Hepatocyte (in vitro differentiated cells): ENCODE measurements around the gene CXCL16. TPM values are rescaled to one million over a fixed set of nuclear protein-coding genes. Genes with fewer than 3 reads are reported as not detected.
"Not testable (repeated sequence)": the region's sequence is repeated elsewhere in the genome, so short reads cannot be mapped to it uniquely, and the experiment has no call there.

Experiments used
- DNase-seq: peaks from one replicate; pipeline ENCODE4 v3.0.0-alpha.2; 2016; ENCODE audit warnings: low spot score
- H2AFZ ChIP-seq: fragments of 200-600 bp; sonication (generic); 2 replicates; pipeline ENCODE4 v1.6.0; 2016; ENCODE audit warnings: antibody characterized with exemption, mild to moderate bottlenecking
- H3K27ac ChIP-seq: fragments of 200-600 bp; sonication (generic); 2 replicates; pipeline ENCODE4 v1.5.1; 2016; ENCODE audit warnings: mild to moderate bottlenecking
- H3K27me3 ChIP-seq: fragments of 200-600 bp; sonication (generic); 2 replicates; pipeline ENCODE4 v1.6.1; 2016
- H3K36me3 ChIP-seq: fragments of 200-600 bp; sonication (generic); replicated peaks from 2 replicates; pipeline ENCODE4 v1.5.1; 2016; ENCODE audit warnings: low read depth; ENCODE audit not compliant: insufficient read depth
- H3K4me1 ChIP-seq: fragments of 200-600 bp; sonication (generic); 2 replicates; pipeline ENCODE4 v1.5.1; 2016; ENCODE audit warnings: mild to moderate bottlenecking, moderate library complexity; ENCODE audit not compliant: insufficient read depth
- H3K4me2 ChIP-seq: fragments of 200-600 bp; sonication (generic); 2 replicates; pipeline ENCODE4 v1.6.0; 2016
- H3K4me3 ChIP-seq: fragments of 200-600 bp; sonication (generic); 2 replicates; pipeline ENCODE4 v1.5.1; 2016; ENCODE audit warnings: mild to moderate bottlenecking
- H3K79me2 ChIP-seq: fragments of 200-600 bp; sonication (generic); 2 replicates; pipeline ENCODE4 v1.6.0; 2017; ENCODE audit warnings: mild to moderate bottlenecking
- H3K9me2 ChIP-seq: fragments of 200-600 bp; sonication (generic); replicated peaks from 2 replicates; pipeline ENCODE4 v1.6.0; 2017; ENCODE audit warnings: mild to moderate bottlenecking; ENCODE audit not compliant: insufficient read depth
- H3K9me3 ChIP-seq: fragments of 200-600 bp; sonication (generic); 2 replicates; pipeline ENCODE4 v1.5.1; 2016; ENCODE audit warnings: low read depth, mild to moderate bottlenecking
- H4K20me1 ChIP-seq: fragments of 200-600 bp; sonication (generic); 2 replicates; pipeline ENCODE4 v1.6.0; 2016; ENCODE audit warnings: mild to moderate bottlenecking; ENCODE audit not compliant: insufficient read depth, poor library complexity, severe bottlenecking
- CTCF ChIP-seq: fragments of 200-600 bp; sonication (generic); IDR thresholded peaks from 2 replicates; pipeline ENCODE4 v1.5.1; 2016; ENCODE audit warnings: antibody characterized with exemption, mild to moderate bottlenecking; ENCODE audit not compliant: poor library complexity
- EZH2 ChIP-seq: fragments of 200-600 bp; sonication (generic); IDR thresholded peaks from 2 replicates; pipeline ENCODE4 v1.6.1; 2016; ENCODE audit warnings: antibody characterized with exemption, mild to moderate bottlenecking, borderline replicate concordance
- EZH2phosphoT487 ChIP-seq: fragments of 200-600 bp; sonication (generic); IDR thresholded peaks from one replicate; pipeline ENCODE4 v1.6.1; 2018; ENCODE audit warnings: antibody characterized with exemption, mild to moderate bottlenecking, low read depth, moderate library complexity; ENCODE audit not compliant: unreplicated experiment, severe bottlenecking
- WGBS: methylation state at CpG from one replicate; pipeline ENCODE4 v1.1.6; 2016; ENCODE audit warnings: low lambda C conversion rate; ENCODE audit errors: missing lambda C conversion rate; 5-methylcytosine and 5-hydroxymethylcytosine counted together
- polyA plus RNA-seq: library from polyadenylated mRNA; unstranded; fragments of >200 nt; fragmentation: Nextera tagmentation; extraction: Ambion mirVana; gene quantifications from 2 replicates; pipeline ENCODE4 v1.2.1, GENCODE V29; 2016
- total RNA-seq: library from RNA; depleted of rRNA; stranded (reverse); fragments of >200 nt; gene quantifications from 2 replicates; pipeline ENCODE4 v1.2.3, GENCODE V29; 2014

Gene CXCL16
- total and polyA plus RNA-seq, 2 experiments from 2014 or later, result 39.9 to 82.5 TPM

- H3K36me3 ChIP-seq, result no peaks in the 10 kb centered on the region
- H3K27ac ChIP-seq, result no peak overlapping the region
- no peak overlapping the region for H2AFZ ChIP-seq
- H3K27me3 ChIP-seq, result no peaks in the 10 kb centered on the region
- peaks cover 18% of the 10 kb centered on the region for H3K4me1 ChIP-seq
- TF ChIP-seq CTCF (no peak), EZH2phosphoT487 (no peak), EZH2 (no peak)
- no peaks in the 10 kb centered on the region for H4K20me1 ChIP-seq
- H3K9me3 ChIP-seq, result no peaks in the 10 kb centered on the region
- no peak for DNase-seq
- H3K9me2 ChIP-seq, result no peaks in the 10 kb centered on the region
- H3K4me3 ChIP-seq, result no peak overlapping the region
- H3K79me2 ChIP-seq, result peaks cover 2% of the 10 kb centered on the region
- 94% methylated on average over 17 of the region's 17 CpGs for WGBS
- H3K4me2 ChIP-seq, result no peak overlapping the region
These were observed 21.9 kb downstream of the CXCL16 start for GRCh38 chr17:4717791-4718190.

GRCh38 chr17:4716081-4716480, 23.6 kb downstream of the CXCL16 start:
- Histone ChIP-seq H3K36me3 (no peaks in the 10 kb centered on the region), H3K4me1 (peaks cover 20% of the 10 kb centered on the region), H3K9me2 (no peaks in the 10 kb centered on the region), H3K4me2 (no peak overlapping the region), H3K4me3 (no peak overlapping the region), H3K79me2 (peaks cover 11% of the 10 kb centered on the region), H3K27me3 (no peaks in the 10 kb centered on the region), H3K27ac (no peak overlapping the region), H3K9me3 (no peaks in the 10 kb centered on the region), H4K20me1 (no peaks in the 10 kb centered on the region), H2AFZ (no peak overlapping the region)
- TF ChIP-seq EZH2 (no peak), EZH2phosphoT487 (no peak), CTCF (no peak)
- WGBS, result 98% methylated on average over 7 of the region's 10 CpGs
- no peak for DNase-seq

- H3K4me3 ChIP-seq, result no peak overlapping the region
- WGBS, result 92% methylated on average over 9 of the region's 11 CpGs
- peaks cover 13% of the 10 kb centered on the region for H3K79me2 ChIP-seq
- no peaks in the 10 kb centered on the region for H3K9me2 ChIP-seq
- no peak overlapping the region for H3K27ac ChIP-seq
- no peak overlapping the region for H3K4me2 ChIP-seq
- TF ChIP-seq EZH2 (no peak), EZH2phosphoT487 (no peak), CTCF (no peak)
- peaks cover 14% of the 10 kb centered on the region for H3K4me1 ChIP-seq
- H2AFZ ChIP-seq, result no peak overlapping the region
- no peaks in the 10 kb centered on the region for H4K20me1 ChIP-seq
- no peaks in the 10 kb centered on the region for H3K36me3 ChIP-seq
- DNase-seq, result no peak
- no peaks in the 10 kb centered on the region for H3K27me3 ChIP-seq
- no peaks in the 10 kb centered on the region for H3K9me3 ChIP-seq
These were observed 24.5 kb downstream of the CXCL16 start for GRCh38 chr17:4715063-4715744.

- H4K20me1 ChIP-seq, DNase-seq, H3K9me2 ChIP-seq, H2AFZ ChIP-seq, H3K4me3 ChIP-seq, H3K4me2 ChIP-seq, H3K36me3 ChIP-seq, H3K27ac ChIP-seq, H3K9me3 ChIP-seq, H3K27me3 ChIP-seq: not testable (repeated sequence)
- H3K4me1 ChIP-seq, result peaks cover 14% of the 10 kb centered on the region
- H3K79me2 ChIP-seq, result peaks cover 13% of the 10 kb centered on the region
- WGBS, result 93% methylated on average over 10 of the region's 15 CpGs
These were observed 25.2 kb downstream of the CXCL16 start for GRCh38 chr17:4714340-4715062.
